Fibroblast of villous mesenchyme (primary cell): Measurements from ENCODE around the gene SMIM33. TPM values are rescaled to one million over a fixed set of nuclear protein-coding genes. Genes with fewer than 3 reads are reported as not detected.

ENCODE experiments used
- DNase-seq: peaks from one replicate; pipeline ENCODE4 v3.0.0-alpha.2; 2010; ENCODE audit warnings: low read depth
- H3K4me3 ChIP-seq: 2 replicates; pipeline ENCODE4 v1.5.1; 2011; ENCODE audit warnings: low read depth, mild to moderate bottlenecking, low read length
- CTCF ChIP-seq: IDR thresholded peaks from 2 replicates; pipeline ENCODE4 v1.5.1; 2012; ENCODE audit warnings: low read depth, mild to moderate bottlenecking, low read length; ENCODE audit not compliant: insufficient read depth
- total RNA-seq: library from RNA; depleted of rRNA; stranded (reverse); fragments of >200 nt; gene quantifications from 2 replicates; pipeline ENCODE4 v1.2.3, GENCODE V29; 2012

The SMIM33 gene
- total RNA-seq, 1 donor, result not detected

GRCh38 chr5:139461698-139462097, 9.1 kb upstream of the SMIM33 start:
- no peak overlapping the region for H3K4me3 ChIP-seq
- TF ChIP-seq CTCF, result no peak
- DNase-seq, result no peak

GRCh38 chr5:139462586-139463276, 8.1 kb upstream of the SMIM33 start, which contains the start of gene ECSCR:
Gene ECSCR, minus strand, starts transcription at chr5:139462743. Its CDS starts 73 bp downstream, at chr5:139462670.
- no peak within 1 kb of the TSS for H3K4me3 ChIP-seq
- DNase-seq, result no peak
- no peak for TF ChIP-seq CTCF

- TF ChIP-seq CTCF, result no peak
- H3K4me3 ChIP-seq, result no peak overlapping the region
- DNase-seq, result no peak
Observed at GRCh38 chr5:139468421-139468931, 2.3 kb upstream of the SMIM33 start.

- TF ChIP-seq CTCF, result no peak
- no peak for DNase-seq
- H3K4me3 ChIP-seq, result no peak overlapping the region
Observed at GRCh38 chr5:139472386-139473030, 1.7 kb downstream of the SMIM33 start.

GRCh38 chr5:139473105-139473504, 2.3 kb downstream of the SMIM33 start:
- no peak overlapping the region for H3K4me3 ChIP-seq
- TF ChIP-seq CTCF, result no peak
- no peak for DNase-seq

GRCh38 chr5:139473565-139473964, 2.8 kb downstream of the SMIM33 start:
- DNase-seq, result no peak

More at GRCh38 chr5:139473565-139473964, 2.8 kb downstream of the SMIM33 start:
- H3K4me3 ChIP-seq, result no peak overlapping the region
- TF ChIP-seq CTCF, result no peak
